ENCODE data around the gene GCNT2.
"Not testable (repeated sequence)": the region's sequence is repeated elsewhere in the genome, so short reads cannot be mapped to it uniquely, and the experiment has no call there.

GCNT2 gene

GRCh38 chr6:10569392-10570127 is 48.4 kb downstream of the GCNT2 start:
- no peak overlapping the region for H3K27ac Mint-ChIP-seq
- peaks cover 5% of the 10 kb centered on the region for H3K36me3 Mint-ChIP-seq (ENCODE audit: low read depth)
- peaks cover 2% of the 10 kb centered on the region for H3K4me1 Mint-ChIP-seq (ENCODE audit: low read depth)
- no peaks in the 10 kb centered on the region for H3K9me3 Mint-ChIP-seq
- H3K27me3 Mint-ChIP-seq (ENCODE audit: low read depth), result no peaks in the 10 kb centered on the region
- no peak overlapping the region for H3K4me3 Mint-ChIP-seq

- not testable (repeated sequence) for H3K36me3 Mint-ChIP-seq (ENCODE audit: low read depth); H3K9me3 Mint-ChIP-seq; H3K27ac Mint-ChIP-seq; H3K4me3 Mint-ChIP-seq; H3K27me3 Mint-ChIP-seq (ENCODE audit: low read depth); H3K4me1 Mint-ChIP-seq (ENCODE audit: low read depth)
Measured at GRCh38 chr6:10575519-10575918, 54.4 kb downstream of the GCNT2 start.

- Mint-ChIP-seq H3K9me3 (peaks cover 3% of the 10 kb centered on the region), H3K4me1 (ENCODE audit: low read depth) (no peaks in the 10 kb centered on the region), H3K4me3 (no peak overlapping the region), H3K36me3 (ENCODE audit: low read depth) (peaks cover 4% of the 10 kb centered on the region), H3K27me3 (ENCODE audit: low read depth) (no peaks in the 10 kb centered on the region), H3K27ac (no peak overlapping the region)
Measured at GRCh38 chr6:10576226-10576625, 55.1 kb downstream of the GCNT2 start.

- no peaks in the 10 kb centered on the region for H3K4me1 Mint-ChIP-seq (ENCODE audit: low read depth)
- peaks cover 4% of the 10 kb centered on the region for H3K36me3 Mint-ChIP-seq (ENCODE audit: low read depth)
- H3K4me3 Mint-ChIP-seq, result no peak overlapping the region
- H3K27ac Mint-ChIP-seq, result no peak overlapping the region
- peaks cover 3% of the 10 kb centered on the region for H3K9me3 Mint-ChIP-seq
- no peaks in the 10 kb centered on the region for H3K27me3 Mint-ChIP-seq (ENCODE audit: low read depth)
Measured at GRCh38 chr6:10577112-10577511, 56.0 kb downstream of the GCNT2 start.

- Mint-ChIP-seq H3K36me3 (ENCODE audit: low read depth) (peaks cover 4% of the 10 kb centered on the region), H3K27ac (no peak overlapping the region), H3K9me3 (peaks cover 3% of the 10 kb centered on the region), H3K27me3 (ENCODE audit: low read depth) (no peaks in the 10 kb centered on the region), H3K4me1 (ENCODE audit: low read depth) (peaks cover 12% of the 10 kb centered on the region), H3K4me3 (no peak overlapping the region)
Measured at GRCh38 chr6:10578723-10579122, 57.6 kb downstream of the GCNT2 start.

GRCh38 chr6:10579803-10580202 is 58.7 kb downstream of the GCNT2 start:
- peaks cover 4% of the 10 kb centered on the region for H3K36me3 Mint-ChIP-seq (ENCODE audit: low read depth)
- H3K27me3 Mint-ChIP-seq (ENCODE audit: low read depth), result no peaks in the 10 kb centered on the region
- no peak overlapping the region for H3K4me3 Mint-ChIP-seq
- peaks cover 20% of the 10 kb centered on the region for H3K4me1 Mint-ChIP-seq (ENCODE audit: low read depth)
- H3K9me3 Mint-ChIP-seq, result peaks cover 3% of the 10 kb centered on the region
- H3K27ac Mint-ChIP-seq, result no peak overlapping the region

GRCh38 chr6:10580570-10580969 is 59.4 kb downstream of the GCNT2 start:
- peaks cover 3% of the 10 kb centered on the region for H3K9me3 Mint-ChIP-seq
- H3K36me3 Mint-ChIP-seq (ENCODE audit: low read depth), result peaks cover 7% of the 10 kb centered on the region
- H3K4me1 Mint-ChIP-seq (ENCODE audit: low read depth), result peaks cover 25% of the 10 kb centered on the region
- no peak overlapping the region for H3K4me3 Mint-ChIP-seq
- H3K27ac Mint-ChIP-seq, result no peak overlapping the region
- H3K27me3 Mint-ChIP-seq (ENCODE audit: low read depth), result no peaks in the 10 kb centered on the region

- not testable (repeated sequence) for H3K36me3 Mint-ChIP-seq (ENCODE audit: low read depth); H3K27ac Mint-ChIP-seq; H3K27me3 Mint-ChIP-seq (ENCODE audit: low read depth); H3K4me3 Mint-ChIP-seq; H3K9me3 Mint-ChIP-seq
- peaks cover 25% of the 10 kb centered on the region for H3K4me1 Mint-ChIP-seq (ENCODE audit: low read depth)
Measured at GRCh38 chr6:10581402-10581801, 60.3 kb downstream of the GCNT2 start.

- Mint-ChIP-seq H3K4me3 (peak overlapping the region; percentile 5), H3K36me3 (ENCODE audit: low read depth) (peaks cover 3% of the 10 kb centered on the region), H3K9me3 (no peaks in the 10 kb centered on the region), H3K27ac (peak overlapping the region; percentile 34), H3K27me3 (ENCODE audit: low read depth) (no peaks in the 10 kb centered on the region), H3K4me1 (ENCODE audit: low read depth) (peaks cover 25% of the 10 kb centered on the region)
Measured at GRCh38 chr6:10582774-10583508, 61.8 kb downstream of the GCNT2 start.

- Mint-ChIP-seq H3K36me3 (ENCODE audit: low read depth) (peaks cover 3% of the 10 kb centered on the region), H3K4me3 (peak overlapping the region; percentile 5), H3K27me3 (ENCODE audit: low read depth) (no peaks in the 10 kb centered on the region), H3K27ac (peak overlapping the region; percentile 34), H3K4me1 (ENCODE audit: low read depth) (peaks cover 25% of the 10 kb centered on the region), H3K9me3 (no peaks in the 10 kb centered on the region)
Measured at GRCh38 chr6:10583509-10583901, 62.4 kb downstream of the GCNT2 start.

GRCh38 chr6:10584607-10585006 is 63.5 kb downstream of the GCNT2 start:
- H3K9me3 Mint-ChIP-seq, result no peaks in the 10 kb centered on the region
- H3K4me1 Mint-ChIP-seq (ENCODE audit: low read depth), result peaks cover 25% of the 10 kb centered on the region
- no peaks in the 10 kb centered on the region for H3K27me3 Mint-ChIP-seq (ENCODE audit: low read depth)
- no peak overlapping the region for H3K27ac Mint-ChIP-seq
- peaks cover 3% of the 10 kb centered on the region for H3K36me3 Mint-ChIP-seq (ENCODE audit: low read depth)
- H3K4me3 Mint-ChIP-seq, result no peak overlapping the region

GRCh38 chr6:10585209-10585845 is 64.2 kb downstream of the GCNT2 start:
- no peak overlapping the region for H3K27ac Mint-ChIP-seq
- H3K4me1 Mint-ChIP-seq (ENCODE audit: low read depth), result peaks cover 25% of the 10 kb centered on the region
- no peaks in the 10 kb centered on the region for H3K9me3 Mint-ChIP-seq
- no peak overlapping the region for H3K4me3 Mint-ChIP-seq
- no peaks in the 10 kb centered on the region for H3K27me3 Mint-ChIP-seq (ENCODE audit: low read depth)
- peaks cover 3% of the 10 kb centered on the region for H3K36me3 Mint-ChIP-seq (ENCODE audit: low read depth)

GRCh38 chr6:10586302-10586701 is 65.2 kb downstream of the GCNT2 start:
- H3K4me1 Mint-ChIP-seq (ENCODE audit: low read depth), result peaks cover 25% of the 10 kb centered on the region
- no peak overlapping the region for H3K27ac Mint-ChIP-seq
- no peaks in the 10 kb centered on the region for H3K27me3 Mint-ChIP-seq (ENCODE audit: low read depth)
- peaks cover 3% of the 10 kb centered on the region for H3K36me3 Mint-ChIP-seq (ENCODE audit: low read depth)
- no peaks in the 10 kb centered on the region for H3K9me3 Mint-ChIP-seq
- H3K4me3 Mint-ChIP-seq, result no peak overlapping the region

GRCh38 chr6:10587656-10588406 is 66.7 kb downstream of the GCNT2 start:
- Mint-ChIP-seq H3K27me3 (ENCODE audit: low read depth) (no peaks in the 10 kb centered on the region), H3K9me3 (no peaks in the 10 kb centered on the region), H3K4me1 (ENCODE audit: low read depth) (peaks cover 21% of the 10 kb centered on the region), H3K36me3 (ENCODE audit: low read depth) (peaks cover 3% of the 10 kb centered on the region), H3K4me3 (no peak overlapping the region), H3K27ac (no peak overlapping the region)

Measured in T-helper 1 cell treated with Interleukin-12 subunit alpha and Interleukin-12 subunit beta and Interleukin-4 antibody, amounts not matched to agents 30 μg/mL and 1 μg/mL, for 36 hours (primary cell).